Activated naive CD4-positive, alpha-beta T cell treated with anti-CD3 and anti-CD28 coated beads, Interleukin-2, amount 50 U/mL, for 72 hours (primary cell): Measurements from ENCODE around the gene ZNF280B. TPM values are rescaled to one million over a fixed set of nuclear protein-coding genes. Genes with fewer than 3 reads are reported as not detected.
"Not testable (repeated sequence)": the region's sequence is repeated elsewhere in the genome, so short reads cannot be mapped to it uniquely, and the experiment has no call there.

ENCODE experiments used
- ATAC-seq, 2 donors: fragments of 150-1000 bp; cut with Tn5 transposase; 2 replicates each; pipeline ENCODE4 v1.10.0; 2021; ENCODE audit warnings: mild to moderate bottlenecking in 2 of 2, moderate library complexity in 2 of 2
- DNase-seq, 2 donors: peaks; one replicate each; pipeline ENCODE4 v3.0.0; 2021 to 2022; ENCODE audit warnings: low spot score in 2 of 2
- H3K27ac Mint-ChIP-seq, 2 donors: one replicate each; pipeline ENCODE4 v1.8.0; 2022; ENCODE audit warnings: mild to moderate bottlenecking in 2 of 2, mixed read lengths in 2 of 2
- H3K36me3 Mint-ChIP-seq, 2 donors: one replicate each; pipeline ENCODE4 v1.8.0; 2022; ENCODE audit warnings: mixed read lengths in 2 of 2
- H3K9me3 Mint-ChIP-seq, 2 donors: one replicate each; pipeline ENCODE4 v1.8.0; 2022; ENCODE audit warnings: mixed read lengths in 2 of 2
- total RNA-seq, 2 donors: library from RNA; stranded (reverse); gene quantifications; one replicate each; pipeline ENCODE4 v1.2.3, GENCODE V29; 2022

Gene ZNF280B
- total RNA-seq, 2 donors from 2014 or later, result 2.4 to 2.8 TPM

DNA sequence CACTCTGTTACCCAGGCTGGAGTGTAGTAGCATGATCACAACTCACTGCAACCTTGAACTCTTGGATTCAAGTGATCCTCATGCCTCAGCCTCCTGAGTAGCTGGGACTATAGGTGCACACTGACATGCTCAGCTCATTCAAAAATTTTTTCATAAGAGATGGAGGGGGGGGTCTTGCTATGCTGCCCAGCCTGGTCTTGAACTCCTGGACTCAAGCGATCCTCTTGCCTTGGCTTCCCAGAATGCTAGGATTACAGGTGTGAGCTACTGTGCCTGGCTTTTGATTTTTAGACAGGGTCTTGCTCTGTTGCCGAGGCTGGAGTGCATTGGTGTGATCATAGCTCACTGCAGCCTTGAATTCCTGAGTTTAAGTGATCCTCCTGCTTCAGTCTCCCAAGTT, 36.5 kb upstream of the ZNF280B start:
- H3K27ac Mint-ChIP-seq, result no peak overlapping the region
- no peaks in the 10 kb centered on the region for H3K9me3 Mint-ChIP-seq
- no peaks in the 10 kb centered on the region for H3K36me3 Mint-ChIP-seq
- no peak for DNase-seq
- ATAC-seq, result no peak

GRCh38 chr22:22538226-22538989, 29.9 kb upstream of the ZNF280B start:
- Mint-ChIP-seq H3K27ac (no peak overlapping the region), H3K36me3 (no peaks in the 10 kb centered on the region), H3K9me3 (no peaks in the 10 kb centered on the region)
- DNase-seq (no peak), ATAC-seq (no peak)

- DNase-seq (no peak), ATAC-seq (no peak)
- H3K27ac Mint-ChIP-seq, result no peak overlapping the region
- no peaks in the 10 kb centered on the region for H3K9me3 Mint-ChIP-seq
- no peaks in the 10 kb centered on the region for H3K36me3 Mint-ChIP-seq
Measured at GRCh38 chr22:22536916-22537315, 28.4 kb upstream of the ZNF280B start.

DNA sequence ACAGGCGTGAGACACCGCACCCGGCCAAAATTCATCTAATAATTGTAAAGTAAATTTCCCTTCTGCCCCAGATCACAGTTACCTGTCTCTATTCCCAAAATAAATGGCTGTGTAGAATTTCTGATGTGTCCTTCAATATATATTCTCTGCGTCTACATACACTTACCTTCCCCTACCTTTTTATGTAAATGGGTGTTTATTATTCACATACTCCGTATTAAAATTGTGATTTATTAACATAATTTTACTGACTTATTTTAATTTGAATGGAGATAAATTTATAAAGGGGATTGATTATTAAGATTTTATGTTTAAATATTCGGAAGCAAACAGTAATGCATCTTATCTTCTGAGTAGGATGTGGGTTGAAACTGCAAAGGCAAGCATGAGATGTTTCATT, 28.0 kb upstream of the ZNF280B start:
- ATAC-seq, result no peak
- Mint-ChIP-seq H3K27ac (no peak overlapping the region), H3K9me3 (no peaks in the 10 kb centered on the region), H3K36me3 (no peaks in the 10 kb centered on the region)
- no peak for DNase-seq

GRCh38 chr22:22535662-22536061, 27.1 kb upstream of the ZNF280B start:
- DNase-seq (no peak), ATAC-seq (no peak)
- H3K36me3 Mint-ChIP-seq, result no peaks in the 10 kb centered on the region
- no peaks in the 10 kb centered on the region for H3K9me3 Mint-ChIP-seq
- no peak overlapping the region for H3K27ac Mint-ChIP-seq

- ATAC-seq, result no peak
- no peak for DNase-seq
- Mint-ChIP-seq H3K27ac (no peak overlapping the region), H3K36me3 (no peaks in the 10 kb centered on the region), H3K9me3 (no peaks in the 10 kb centered on the region)
Measured at GRCh38 chr22:22534604-22535415, 26.3 kb upstream of the ZNF280B start.

GRCh38 chr22:22533863-22534262, 25.3 kb upstream of the ZNF280B start:
- no peaks in the 10 kb centered on the region for H3K9me3 Mint-ChIP-seq
- H3K27ac Mint-ChIP-seq, result no peak overlapping the region
- no peak for ATAC-seq
- DNase-seq, result no peak
- H3K36me3 Mint-ChIP-seq, result no peaks in the 10 kb centered on the region

DNA sequence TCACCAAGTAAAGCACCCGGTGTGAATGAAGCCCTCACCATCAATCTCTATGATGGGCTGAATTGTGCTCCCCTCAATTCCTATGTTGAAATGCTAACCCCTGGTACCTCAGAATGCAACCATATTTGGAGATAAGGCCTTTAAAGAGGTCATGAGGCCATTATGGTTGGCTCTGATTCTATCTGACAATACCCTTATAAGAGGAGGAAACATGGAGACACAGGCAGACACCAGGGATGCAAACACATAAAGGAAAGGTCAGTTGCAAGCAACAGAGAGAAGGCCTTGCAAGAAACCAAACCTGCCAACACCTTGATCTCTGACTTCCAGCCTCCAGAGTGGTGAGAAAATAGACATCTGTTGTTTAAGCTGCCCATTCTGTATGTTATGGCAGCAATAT, 24.9 kb upstream of the ZNF280B start:
- Mint-ChIP-seq H3K36me3 (no peaks in the 10 kb centered on the region), H3K9me3 (no peaks in the 10 kb centered on the region), H3K27ac (no peak overlapping the region)
- ATAC-seq (no peak), DNase-seq (no peak)

DNA sequence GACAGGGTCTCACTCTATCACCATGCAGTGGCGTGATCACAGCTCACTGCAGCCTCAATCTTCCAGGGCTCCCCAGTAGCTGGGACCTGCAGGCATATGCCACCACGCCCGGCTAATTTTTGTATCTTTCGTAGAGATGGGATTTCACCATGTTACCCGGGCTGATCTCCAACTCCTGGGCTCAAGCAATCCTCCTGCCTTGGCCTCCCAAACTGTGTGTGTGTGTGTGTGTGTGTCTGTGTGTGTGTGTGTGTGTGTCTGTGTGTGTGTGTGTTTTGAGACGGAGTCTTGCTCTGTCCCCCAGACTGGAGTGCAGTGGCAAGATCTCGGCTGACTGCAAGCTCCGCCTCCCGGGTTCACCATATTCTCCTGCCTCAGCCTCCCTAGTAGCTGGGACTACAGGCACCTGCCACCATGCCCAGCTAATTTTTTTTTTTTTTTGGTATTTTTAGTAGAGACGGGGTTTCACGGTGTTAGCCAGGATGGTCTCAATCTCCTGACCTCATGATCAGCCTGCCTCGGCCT, 24.1 kb upstream of the ZNF280B start:
- not testable (repeated sequence) for ATAC-seq, H3K27ac Mint-ChIP-seq, H3K36me3 Mint-ChIP-seq, H3K9me3 Mint-ChIP-seq, DNase-seq

GRCh38 chr22:22531770-22532546, 23.4 kb upstream of the ZNF280B start:
- Mint-ChIP-seq H3K9me3 (no peaks in the 10 kb centered on the region), H3K36me3 (no peaks in the 10 kb centered on the region), H3K27ac (no peak overlapping the region)
- DNase-seq (no peak), ATAC-seq (no peak)

- ATAC-seq (no peak), DNase-seq (no peak)
- Mint-ChIP-seq H3K9me3 (no peaks in the 10 kb centered on the region), H3K27ac (no peak overlapping the region), H3K36me3 (no peaks in the 10 kb centered on the region)
Measured at GRCh38 chr22:22528780-22529179, 20.2 kb upstream of the ZNF280B start.

DNA sequence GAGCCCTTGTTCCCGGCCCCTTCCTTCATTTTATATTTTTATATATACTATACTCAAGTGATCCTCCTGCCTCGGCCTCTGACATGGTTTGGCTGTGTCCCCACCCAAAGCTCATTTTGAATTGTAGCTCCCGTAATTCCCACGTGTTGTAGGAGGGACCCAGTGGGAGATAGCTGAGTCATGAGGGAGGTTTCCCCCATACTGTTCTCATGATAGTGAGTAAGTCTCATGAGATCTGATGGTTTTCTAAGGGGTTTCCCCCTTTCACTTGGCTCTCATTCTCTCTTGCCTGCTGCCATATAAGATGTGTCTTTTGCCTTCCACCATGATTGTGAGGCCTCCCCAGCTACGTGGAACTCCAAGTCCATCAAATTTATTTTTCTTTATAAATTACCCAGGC, 18.8 kb upstream of the ZNF280B start:
- DNase-seq, result no peak
- peak in 1 of 2 donors; percentile 43 for ATAC-seq
- no peak overlapping the region for H3K27ac Mint-ChIP-seq
- no peaks in the 10 kb centered on the region for H3K36me3 Mint-ChIP-seq
- no peaks in the 10 kb centered on the region for H3K9me3 Mint-ChIP-seq

DNA sequence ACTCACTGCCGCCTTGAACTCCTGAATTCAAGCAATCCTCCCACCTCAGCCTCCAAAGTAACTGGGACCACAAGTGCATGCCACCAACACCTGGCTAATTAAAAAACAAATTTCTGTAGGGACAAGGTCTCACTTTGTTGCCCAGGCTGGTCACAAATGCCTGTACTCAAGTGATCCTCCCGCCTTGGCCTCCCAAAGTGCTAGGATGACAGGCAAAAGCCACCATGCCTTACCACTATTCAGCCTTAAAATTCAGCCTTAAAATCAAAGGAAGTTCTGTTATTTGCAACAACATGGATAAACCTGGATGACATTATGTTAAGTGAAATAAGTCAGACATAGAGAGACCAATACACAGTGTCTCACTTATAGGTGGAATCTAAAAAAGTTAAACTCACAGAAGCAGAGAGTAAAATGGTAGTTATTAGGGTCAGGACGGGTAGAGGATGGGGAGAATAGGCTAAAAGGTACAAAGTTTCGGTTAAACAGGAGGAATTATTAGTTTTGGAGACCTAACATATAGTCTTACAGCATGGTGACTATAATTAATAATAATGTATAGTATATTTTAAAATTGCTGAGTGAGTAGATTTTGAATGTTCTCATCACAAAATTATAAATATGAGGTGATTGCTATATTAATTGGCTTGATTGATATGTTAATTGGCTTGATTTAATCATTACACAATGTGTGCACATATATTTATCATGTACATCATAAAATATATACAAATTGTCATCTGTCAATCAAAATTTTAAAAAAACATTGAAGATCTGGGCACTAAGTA, 17.8 kb upstream of the ZNF280B start:
- ATAC-seq, result no peak
- H3K36me3 Mint-ChIP-seq, result no peaks in the 10 kb centered on the region
- no peak for DNase-seq
- H3K9me3 Mint-ChIP-seq, result no peaks in the 10 kb centered on the region
- no peak overlapping the region for H3K27ac Mint-ChIP-seq

GRCh38 chr22:22523494-22523893, 15.0 kb upstream of the ZNF280B start:
- H3K36me3 Mint-ChIP-seq, result no peaks in the 10 kb centered on the region
- DNase-seq (no peak), ATAC-seq (no peak)
- H3K27ac Mint-ChIP-seq, result no peak overlapping the region
- H3K9me3 Mint-ChIP-seq, result no peaks in the 10 kb centered on the region

- Mint-ChIP-seq H3K27ac (no peak overlapping the region), H3K36me3 (no peaks in the 10 kb centered on the region), H3K9me3 (no peaks in the 10 kb centered on the region)
- DNase-seq, result no peak
- ATAC-seq, result no peak
Measured at GRCh38 chr22:22521631-22522030, 13.1 kb upstream of the ZNF280B start.
